Hepatocyte (in vitro differentiated cells): Measurements from ENCODE around the gene FRMD4B. TPM values are rescaled to one million over a fixed set of nuclear protein-coding genes. Genes with fewer than 3 reads are reported as not detected.

Experiments used
- DNase-seq: peaks from one replicate; pipeline ENCODE4 v3.0.0-alpha.2; 2016; ENCODE audit warnings: low spot score
- H2AFZ ChIP-seq: fragments of 200-600 bp; sonication (generic); 2 replicates; pipeline ENCODE4 v1.6.0; 2016; ENCODE audit warnings: antibody characterized with exemption, mild to moderate bottlenecking
- H3K27ac ChIP-seq: fragments of 200-600 bp; sonication (generic); 2 replicates; pipeline ENCODE4 v1.5.1; 2016; ENCODE audit warnings: mild to moderate bottlenecking
- H3K27me3 ChIP-seq: fragments of 200-600 bp; sonication (generic); 2 replicates; pipeline ENCODE4 v1.6.1; 2016
- H3K36me3 ChIP-seq: fragments of 200-600 bp; sonication (generic); replicated peaks from 2 replicates; pipeline ENCODE4 v1.5.1; 2016; ENCODE audit warnings: low read depth; ENCODE audit not compliant: insufficient read depth
- H3K4me1 ChIP-seq: fragments of 200-600 bp; sonication (generic); 2 replicates; pipeline ENCODE4 v1.5.1; 2016; ENCODE audit warnings: mild to moderate bottlenecking, moderate library complexity; ENCODE audit not compliant: insufficient read depth
- H3K4me2 ChIP-seq: fragments of 200-600 bp; sonication (generic); 2 replicates; pipeline ENCODE4 v1.6.0; 2016
- H3K4me3 ChIP-seq: fragments of 200-600 bp; sonication (generic); 2 replicates; pipeline ENCODE4 v1.5.1; 2016; ENCODE audit warnings: mild to moderate bottlenecking
- H3K79me2 ChIP-seq: fragments of 200-600 bp; sonication (generic); 2 replicates; pipeline ENCODE4 v1.6.0; 2017; ENCODE audit warnings: mild to moderate bottlenecking
- H3K9me2 ChIP-seq: fragments of 200-600 bp; sonication (generic); replicated peaks from 2 replicates; pipeline ENCODE4 v1.6.0; 2017; ENCODE audit warnings: mild to moderate bottlenecking; ENCODE audit not compliant: insufficient read depth
- H3K9me3 ChIP-seq: fragments of 200-600 bp; sonication (generic); 2 replicates; pipeline ENCODE4 v1.5.1; 2016; ENCODE audit warnings: low read depth, mild to moderate bottlenecking
- H4K20me1 ChIP-seq: fragments of 200-600 bp; sonication (generic); 2 replicates; pipeline ENCODE4 v1.6.0; 2016; ENCODE audit warnings: mild to moderate bottlenecking; ENCODE audit not compliant: insufficient read depth, poor library complexity, severe bottlenecking
- EZH2 ChIP-seq: fragments of 200-600 bp; sonication (generic); IDR thresholded peaks from 2 replicates; pipeline ENCODE4 v1.6.1; 2016; ENCODE audit warnings: antibody characterized with exemption, mild to moderate bottlenecking, borderline replicate concordance
- EZH2phosphoT487 ChIP-seq: fragments of 200-600 bp; sonication (generic); IDR thresholded peaks from one replicate; pipeline ENCODE4 v1.6.1; 2018; ENCODE audit warnings: antibody characterized with exemption, mild to moderate bottlenecking, low read depth, moderate library complexity; ENCODE audit not compliant: unreplicated experiment, severe bottlenecking
- WGBS: methylation state at CpG from one replicate; pipeline ENCODE4 v1.1.6; 2016; ENCODE audit warnings: low lambda C conversion rate; ENCODE audit errors: missing lambda C conversion rate; 5-methylcytosine and 5-hydroxymethylcytosine counted together
- polyA plus RNA-seq: library from polyadenylated mRNA; unstranded; fragments of >200 nt; fragmentation: Nextera tagmentation; extraction: Ambion mirVana; gene quantifications from 2 replicates; pipeline ENCODE4 v1.2.1, GENCODE V29; 2016
- total RNA-seq: library from RNA; depleted of rRNA; stranded (reverse); fragments of >200 nt; gene quantifications from 2 replicates; pipeline ENCODE4 v1.2.3, GENCODE V29; 2014
- TF ChIP-seq, protein P1 (sequence below): fragments of 200-600 bp; sonication (generic); IDR thresholded peaks from 2 replicates; pipeline ENCODE4 v1.5.1; 2016; ENCODE audit warnings: antibody characterized with exemption, mild to moderate bottlenecking; ENCODE audit not compliant: poor library complexity

FRMD4B gene
- total and polyA plus RNA-seq, 2 experiments from 2014 or later: 10.8 to 28.1 TPM

DNA sequence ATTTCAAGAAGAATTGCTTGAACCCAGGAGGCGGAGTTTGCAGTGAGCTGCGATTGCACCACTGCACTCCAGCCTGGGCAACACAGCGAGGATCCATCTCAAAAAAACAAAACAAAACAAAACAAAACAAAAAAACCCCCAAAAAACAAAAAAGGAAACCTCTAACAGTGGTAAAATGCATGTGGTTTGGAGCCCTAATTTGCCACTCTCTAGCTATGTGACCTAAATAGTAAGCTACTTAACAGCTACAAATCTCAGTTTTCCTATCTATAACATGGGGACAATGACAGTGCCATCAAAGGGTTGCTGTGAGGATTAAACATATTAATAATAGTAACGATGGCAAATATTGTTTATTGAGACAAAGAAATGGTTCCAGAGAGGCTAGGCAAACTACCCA lies 144.1 kb downstream of the FRMD4B start:
- Histone ChIP-seq H4K20me1 (no peaks in the 10 kb centered on the region), H3K36me3 (no peaks in the 10 kb centered on the region), H2AFZ (no peak overlapping the region), H3K27me3 (no peaks in the 10 kb centered on the region), H3K4me1 (peaks cover 8% of the 10 kb centered on the region), H3K27ac (peak overlapping the region; percentile 76), H3K9me3 (no peaks in the 10 kb centered on the region), H3K9me2 (no peaks in the 10 kb centered on the region), H3K79me2 (peaks cover 7% of the 10 kb centered on the region), H3K4me2 (no peak overlapping the region), H3K4me3 (no peak overlapping the region)
- 100% methylated on average over 4 of the region's 4 CpGs for WGBS
- no peak for DNase-seq
- TF ChIP-seq, protein P1, sequence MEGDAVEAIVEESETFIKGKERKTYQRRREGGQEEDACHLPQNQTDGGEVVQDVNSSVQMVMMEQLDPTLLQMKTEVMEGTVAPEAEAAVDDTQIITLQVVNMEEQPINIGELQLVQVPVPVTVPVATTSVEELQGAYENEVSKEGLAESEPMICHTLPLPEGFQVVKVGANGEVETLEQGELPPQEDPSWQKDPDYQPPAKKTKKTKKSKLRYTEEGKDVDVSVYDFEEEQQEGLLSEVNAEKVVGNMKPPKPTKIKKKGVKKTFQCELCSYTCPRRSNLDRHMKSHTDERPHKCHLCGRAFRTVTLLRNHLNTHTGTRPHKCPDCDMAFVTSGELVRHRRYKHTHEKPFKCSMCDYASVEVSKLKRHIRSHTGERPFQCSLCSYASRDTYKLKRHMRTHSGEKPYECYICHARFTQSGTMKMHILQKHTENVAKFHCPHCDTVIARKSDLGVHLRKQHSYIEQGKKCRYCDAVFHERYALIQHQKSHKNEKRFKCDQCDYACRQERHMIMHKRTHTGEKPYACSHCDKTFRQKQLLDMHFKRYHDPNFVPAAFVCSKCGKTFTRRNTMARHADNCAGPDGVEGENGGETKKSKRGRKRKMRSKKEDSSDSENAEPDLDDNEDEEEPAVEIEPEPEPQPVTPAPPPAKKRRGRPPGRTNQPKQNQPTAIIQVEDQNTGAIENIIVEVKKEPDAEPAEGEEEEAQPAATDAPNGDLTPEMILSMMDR: no peak
- TF ChIP-seq EZH2phosphoT487 (no peak), EZH2 (no peak)

DNA sequence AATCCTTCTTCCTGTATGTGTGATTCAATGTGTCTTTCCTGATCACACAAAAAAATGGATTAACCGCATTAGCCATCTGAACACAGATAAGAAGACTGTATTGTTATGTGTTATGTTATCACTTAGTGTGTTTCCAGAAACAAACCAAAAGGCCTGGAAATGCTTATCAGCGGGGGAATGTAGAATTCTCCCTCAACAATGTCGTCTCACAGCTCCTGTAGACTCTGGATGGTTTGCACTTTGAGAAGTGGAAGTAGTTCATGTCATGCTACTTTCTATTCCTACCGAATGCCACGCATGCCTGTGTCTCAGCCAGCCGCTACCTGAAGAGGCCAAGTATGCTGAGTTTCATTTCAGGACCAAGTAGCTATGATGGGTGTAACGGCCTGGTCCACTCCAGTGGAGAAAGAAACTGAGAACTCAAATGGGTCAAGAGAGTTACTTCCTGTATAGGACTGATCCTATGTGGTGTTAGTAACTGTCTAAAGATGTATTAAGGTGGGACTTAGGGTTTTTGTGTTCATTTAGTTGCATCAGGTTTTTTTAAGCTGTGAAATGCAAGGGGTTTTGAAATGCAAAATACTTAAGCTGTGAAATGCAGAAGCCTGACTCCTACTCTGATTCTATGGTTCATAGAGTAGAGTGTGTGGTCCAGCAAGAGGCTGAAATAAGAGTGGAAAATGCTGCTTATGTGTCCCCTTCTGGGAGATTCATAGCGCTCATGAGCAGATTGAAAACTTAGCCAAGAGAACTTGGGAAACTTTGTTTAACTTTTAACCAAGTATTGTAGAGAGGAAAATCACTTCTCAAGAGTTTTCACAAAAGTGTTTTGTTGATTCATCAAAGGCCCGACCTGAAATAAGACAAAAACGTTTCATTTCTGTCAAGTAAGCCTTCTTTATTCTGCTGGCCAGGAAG lies 145.0 kb downstream of the FRMD4B start:
- Histone ChIP-seq H3K9me3 (no peaks in the 10 kb centered on the region), H2AFZ (peak overlapping the region; percentile 37), H3K79me2 (peaks cover 5% of the 10 kb centered on the region), H3K4me3 (no peak overlapping the region), H3K27me3 (no peaks in the 10 kb centered on the region), H3K36me3 (no peaks in the 10 kb centered on the region), H3K4me2 (peak overlapping the region; percentile 48), H3K27ac (peak overlapping the region; percentile 76), H4K20me1 (no peaks in the 10 kb centered on the region), H3K9me2 (no peaks in the 10 kb centered on the region), H3K4me1 (peaks cover 8% of the 10 kb centered on the region)
- TF ChIP-seq EZH2phosphoT487 (no peak), EZH2 (no peak)
- TF ChIP-seq, protein P1: no peak
- DNase-seq: peak; percentile 39
- WGBS: 44% methylated on average over 10 of the region's 10 CpGs

DNA sequence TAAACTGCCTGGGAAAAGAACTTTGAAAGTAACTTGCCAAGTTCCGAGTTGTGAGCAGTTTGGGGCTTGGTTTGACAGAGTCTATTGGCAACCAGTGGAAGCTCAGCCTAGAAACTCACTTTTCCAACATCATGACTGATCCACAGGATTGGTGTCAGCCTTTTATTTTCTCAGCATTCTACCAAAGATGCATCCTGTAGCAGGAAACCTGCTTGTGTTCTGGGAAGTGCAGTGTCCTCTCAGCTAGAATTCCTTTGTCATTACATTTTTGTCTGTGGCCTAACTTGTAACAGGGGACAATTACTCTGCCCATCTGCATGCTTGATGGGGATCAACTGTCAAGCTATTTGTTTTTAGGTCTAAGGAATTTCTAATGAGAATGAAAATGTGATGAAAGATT lies 146.8 kb downstream of the FRMD4B start:
- 86% methylated on average over 1 of the region's 1 CpG for WGBS
- H3K4me2 ChIP-seq: no peak overlapping the region
- no peaks in the 10 kb centered on the region for H3K36me3 ChIP-seq
- H3K27ac ChIP-seq: no peak overlapping the region
- H4K20me1 ChIP-seq: no peaks in the 10 kb centered on the region
- no peaks in the 10 kb centered on the region for H3K9me2 ChIP-seq
- no peak for DNase-seq
- peaks cover 8% of the 10 kb centered on the region for H3K4me1 ChIP-seq
- no peak overlapping the region for H3K4me3 ChIP-seq
- no peaks in the 10 kb centered on the region for H3K27me3 ChIP-seq
- H3K79me2 ChIP-seq: peaks cover 9% of the 10 kb centered on the region
- TF ChIP-seq EZH2: no peak
- TF ChIP-seq EZH2phosphoT487: no peak
- TF ChIP-seq, protein P1: no peak
- H3K9me3 ChIP-seq: no peaks in the 10 kb centered on the region
- H2AFZ ChIP-seq: no peak overlapping the region
